GM12878 (cell line): ENCODE measurements around the gene CCDC68. TPM values are rescaled to one million over a fixed set of nuclear protein-coding genes. Genes with fewer than 3 reads are reported as not detected.
A peak's percentile ranks its signal among the peaks of the same experiment; 100 is the strongest.

Experiments
- ATAC-seq: fragments of 200-7000 bp; cut with Tn5 transposase; 3 replicates; pipeline ENCODE4 v1.9.1; 2020; ENCODE audit warnings: mild to moderate bottlenecking, moderate library complexity
- Bru-seq: library from RNA; stranded (reverse); fragments of 400-500 nt; gene quantifications from one replicate; lab custom pipeline; 2021; lab: Mats Ljungman, UMichigan
- BruChase-seq, 2 experiments: library from RNA; stranded (reverse); fragments of 400-500 nt; gene quantifications; one replicate each; lab custom pipeline; 2021; lab: Mats Ljungman, UMichigan
- BruUV-seq: library from RNA; stranded (reverse); fragments of 400-500 nt; replicated peaks from 2 replicates; lab custom pipeline; 2021; lab: Mats Ljungman, UMichigan
- CTCF ChIA-PET: fragments of 300-600 bp; sonication (Branson Sonifier 250); formaldehyde crosslinking; extraction: SDS; loops from one replicate; lab custom pipeline; 2021; ENCODE audit warnings: inconsistent platforms; lab: Yijun Ruan, JAX
- POLR2A ChIA-PET: fragments of 350-600 bp; formaldehyde crosslinking; extraction: SDS; loops from one replicate; lab custom pipeline; 2021; ENCODE audit warnings: inconsistent platforms; lab: Charles Lee
- RAD21 ChIA-PET: fragments of 300-600 bp; sonication (Branson Sonifier 250); formaldehyde crosslinking; loops from one replicate; lab custom pipeline; 2023; ENCODE audit warnings: antibody characterized with exemption; ENCODE audit not compliant: unreplicated experiment; lab: Charles Lee
- SMC1A ChIA-PET: fragments of 300-600 bp; sonication (Branson Sonifier 250); formaldehyde crosslinking; loops from one replicate; lab custom pipeline; 2023; ENCODE audit not compliant: unreplicated experiment, uncharacterized antibody; lab: Charles Lee
- DNase-seq: peaks from one replicate; pipeline ENCODE4 v3.0.0-alpha.2; 2011; ENCODE audit warnings: low read depth, low spot score
- FAIRE-seq: peaks from 3 replicates; lab custom pipeline; 2011; peaks lifted over from hg19 to GRCh38; lab: Jason Lieb, UNC
- H2AFZ ChIP-seq: 2 replicates; pipeline ENCODE4 v1.6.0; 2011; ENCODE audit warnings: low read depth, low read length, control low read depth; ENCODE audit not compliant: control insufficient read depth
- H3K27ac ChIP-seq: 2 replicates; pipeline ENCODE4 v1.5.1; 2011; ENCODE audit warnings: control low read depth; ENCODE audit not compliant: control insufficient read depth, insufficient read depth
- H3K27me3 ChIP-seq, 2 experiments: replicated peaks in 1 of 2; 2 replicates each; pipeline versions ENCODE4 v1.6.0 to v1.6.1; 2011; ENCODE audit warnings: low read length in 1 of 2; ENCODE audit not compliant: control insufficient read depth in 2 of 2, insufficient read depth in 2 of 2
- H3K36me3 ChIP-seq, 2 experiments: 2 replicates each; pipeline ENCODE4 v1.5.1; 2011; ENCODE audit warnings: low read length in 1 of 2; ENCODE audit not compliant: control insufficient read depth in 2 of 2, insufficient read depth in 2 of 2
- H3K4me1 ChIP-seq: 2 replicates; pipeline ENCODE4 v1.6.1; 2011; ENCODE audit warnings: mild to moderate bottlenecking, low read length, moderate library complexity, mixed read lengths; ENCODE audit not compliant: control insufficient read depth, insufficient read depth
- H3K4me2 ChIP-seq: 2 replicates; pipeline ENCODE4 v1.6.0; 2011; ENCODE audit warnings: control low read depth; ENCODE audit not compliant: control insufficient read depth, insufficient read depth
- H3K4me3 ChIP-seq: fragments of 200-600 bp; sonication (generic); 2 replicates; pipeline ENCODE4 v1.5.1; 2016
- H3K79me2 ChIP-seq: 2 replicates; pipeline ENCODE4 v1.6.0; 2011; ENCODE audit warnings: low read length; ENCODE audit not compliant: control insufficient read depth, insufficient read depth
- H3K9ac ChIP-seq: 2 replicates; pipeline ENCODE4 v1.8.0; 2011; ENCODE audit warnings: low read length, control low read depth, mixed read lengths; ENCODE audit not compliant: control insufficient read depth, insufficient read depth
- H3K9me3 ChIP-seq: replicated peaks from 3 replicates; pipeline ENCODE4 v1.5.1; 2011; ENCODE audit warnings: mild to moderate bottlenecking, low read length; ENCODE audit not compliant: control insufficient read depth, insufficient read depth
- H4K20me1 ChIP-seq: 2 replicates; pipeline ENCODE4 v1.6.0; 2011; ENCODE audit not compliant: control insufficient read depth, insufficient read depth
- CBFB ChIP-seq: IDR thresholded peaks from 2 replicates; pipeline ENCODE4 v1.6.1; 2016; ENCODE audit warnings: antibody characterized with exemption, low read depth
- PAX5 ChIP-seq: IDR thresholded peaks from 2 replicates; pipeline ENCODE4 v1.6.1; 2011; ENCODE audit warnings: low read depth, low read length, borderline replicate concordance
- PAX8 ChIP-seq: fragments of 450-650 bp; IDR thresholded peaks from 2 replicates; pipeline ENCODE4 v1.6.1; 2017; ENCODE audit warnings: mild to moderate bottlenecking, moderate library complexity
- WGBS: methylation state at CpG from one replicate; pipeline ENCODE4 v1.1.6; 2016; ENCODE audit warnings: low lambda C conversion rate; ENCODE audit not compliant: insufficient replicate concordance, insufficient coverage; ENCODE audit errors: missing lambda C conversion rate; 5-methylcytosine and 5-hydroxymethylcytosine counted together
- in situ Hi-C: fragments of 300-500 bp; cut with MboI; formaldehyde crosslinking; loops from 9 replicates; pipeline ENCODE4 v1.14.3; 2018; ENCODE audit warnings: mixed read lengths
- intact Hi-C: fragments of 100-400 bp; cut with micrococcal nuclease; formaldehyde crosslinking; loops from one replicate; pipeline ENCODE4 v1.14.2; 2022; ENCODE audit not compliant: unreplicated experiment
- long read RNA-seq, 2 experiments: library from polyadenylated mRNA; unstranded; transcript quantifications; one replicate each; pipeline ENCODE4 v2.0.0, GENCODE V29; 2019 to 2020
- polyA minus RNA-seq, 3 experiments: library from RNA; depleted of rRNA, polyadenylated mRNA; stranded (reverse); fragments of >200 nt; gene quantifications; 2 replicates each; pipeline ENCODE4 v1.2.3, GENCODE V29; 2011
- polyA plus RNA-seq, 11 experiments: library from polyadenylated mRNA; depleted of rRNA in 4 of 11; unstranded in 6 of 11; stranded (reverse) in 5 of 11; fragments of >200 nt; fragmentation: Nextera tagmentation in 4 of 11; fragmentation: Illumina TruSeq in 1 of 11; extraction: Ambion mirVana in 4 of 11; extraction: Trizol in 1 of 11; gene quantifications; 1 replicate in 1 of 11; 2 replicates in 10 of 11; pipeline versions ENCODE4 v1.2.1 to v1.2.3, GENCODE V29; 2011 to 2016; ENCODE audit warnings: inconsistent platforms in 2 of 11, missing spikeins in 2 of 11, low read depth in 1 of 11
- total RNA-seq, 4 experiments: library from RNA; depleted of rRNA in 3 of 4; stranded (reverse); fragments of >200 nt in 3 of 4; fragmentation: Illumina TruSeq in 1 of 4; extraction: Trizol in 1 of 4; gene quantifications; 2 replicates each; pipeline versions ENCODE4 v1.2.1 to v1.2.3, GENCODE V29; 2013 to 2021

Gene CCDC68
- 0.10 TPM in 1 of 2 replicates, not detected in the other for total RNA-seq (2013; cell fraction: nucleolus; rRNA removed)
- total RNA-seq (2014; rRNA removed): not detected in 2 replicates
- total RNA-seq (2014; rRNA removed; fragmentation: Illumina TruSeq; extraction: Trizol): not detected in 2 replicates
- total RNA-seq (2021): not detected in 2 replicates
- polyA plus RNA-seq (2011; ENCODE audit: low read depth): not detected
- 0.04 TPM in 2 replicates for polyA plus RNA-seq (2011; rRNA removed)
- polyA plus RNA-seq (2011; cell fraction: cytosol; rRNA removed): not detected in 2 replicates
- polyA plus RNA-seq (2011; cell fraction: nucleus; rRNA removed): 0.03 TPM in 1 of 2 replicates, not detected in the other
- polyA plus RNA-seq (2012): 0.03 TPM in 1 of 2 replicates, not detected in the other
- not detected in 2 replicates for polyA plus RNA-seq (2014; fragmentation: Illumina TruSeq; extraction: Trizol)
- not detected for polyA plus RNA-seq (2014; fragmentation: Nextera tagmentation; extraction: Ambion mirVana)
- polyA plus RNA-seq (2014; rRNA removed): not detected in 2 replicates
- polyA plus RNA-seq (2016; fragmentation: Nextera tagmentation; extraction: Ambion mirVana): not detected
- not detected in 2 replicates for polyA minus RNA-seq (2011; rRNA and poly(A)+ RNA removed)
- polyA minus RNA-seq (2011; cell fraction: cytosol; rRNA and poly(A)+ RNA removed): not detected in 2 replicates
- polyA minus RNA-seq (2011; cell fraction: nucleus; rRNA and poly(A)+ RNA removed): not detected in 2 replicates
- percentile 17 among the genes with signal in this experiment for Bru-seq, nascent RNA
- BruChase-seq, experiment 1, labeled RNA remaining after a 6-hour chase: percentile 10 among the genes with signal in this experiment
- BruChase-seq, experiment 2, labeled RNA remaining after a 2-hour chase: percentile 9 among the genes with signal in this experiment
- long read RNA-seq, experiment 1: 0 reads
- long read RNA-seq, experiment 2: 0 reads

DNA sequence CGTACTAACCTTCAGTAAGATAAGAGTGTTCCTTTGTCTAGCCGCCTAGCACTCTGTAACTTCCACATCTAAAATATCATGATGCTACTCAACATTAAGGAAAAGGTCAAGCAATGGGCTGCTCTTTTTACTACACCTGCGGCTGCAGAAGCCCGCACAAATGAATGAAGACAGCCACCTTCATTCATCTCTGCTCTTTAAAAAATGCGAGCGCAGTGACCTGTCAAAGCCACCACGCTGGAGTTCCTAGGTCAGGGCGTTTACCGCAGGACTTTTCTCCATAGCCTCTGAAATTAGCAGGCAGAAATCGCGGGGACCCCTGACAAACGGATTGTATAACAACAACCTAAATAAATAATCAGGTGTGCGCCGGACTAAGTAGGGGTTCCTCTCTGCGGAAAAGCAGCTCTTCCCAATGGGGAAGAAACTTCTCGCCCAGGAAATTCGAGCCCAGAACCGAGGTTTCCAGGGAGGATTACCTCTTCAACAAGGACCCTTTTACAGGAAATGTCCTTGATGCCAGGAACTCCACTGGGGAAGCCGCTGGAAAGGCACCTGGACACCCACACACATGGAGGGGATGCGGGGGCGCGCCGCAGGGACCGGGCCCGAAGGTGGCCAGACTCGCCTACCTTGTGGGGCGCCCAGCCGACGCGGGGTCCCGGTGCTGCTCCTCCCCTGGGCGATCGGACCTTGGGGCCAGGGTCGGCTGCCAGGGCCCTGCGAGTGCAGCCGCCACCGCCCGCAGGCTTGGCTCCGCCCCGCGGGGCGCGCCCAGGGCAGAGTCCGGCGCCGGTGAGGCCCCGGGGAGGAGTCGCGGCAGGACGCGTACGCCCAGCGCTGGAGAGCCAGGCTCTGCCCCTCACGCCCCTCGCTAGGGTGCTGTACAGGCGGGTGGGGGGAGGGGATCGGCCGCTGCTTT, at the start of gene CCDC68:
CCDC68 (minus strand) TSS at position 758 of the 922 bp plus-strand sequence. CDS start 16,670 bp downstream, outside the sequence.
- ChIA-PET CTCF (interaction anchor here (1.5 kb wide), 1 partner anchor 24 kb away, joined by 5 read pairs; no protein-coding TSS in a partner anchor), POLR2A (no interaction called here), RAD21 (no interaction called here), SMC1A (interaction anchor here (1.2 kb wide), 1 partner anchor 13 kb away, joined by 3 read pairs; no protein-coding TSS in a partner anchor)
- Histone ChIP-seq H3K9me3 (no peaks in the 10 kb centered on the region), H3K27ac (no peak within 1 kb of the TSS), H4K20me1 (no peaks in the 10 kb centered on the region), H2AFZ (no peak within 1 kb of the TSS), H3K4me3 (no peak within 1 kb of the TSS), H3K79me2 (no peaks in the 10 kb centered on the region), H3K9ac (no peak within 1 kb of the TSS), H3K4me1 (no peaks in the 10 kb centered on the region), H3K36me3 (no peaks in the 10 kb centered on the region), H3K27me3 (peaks cover 3 to 10% of the 10 kb centered on the region in 2 experiments), H3K4me2 (no peak within 1 kb of the TSS; the same call in 1 of the 2 replicates)
- BruUV-seq: no TSS peak
- FAIRE-seq: no peak
- peak; percentile 57 for ATAC-seq
- DNase-seq: no peak
- WGBS: 59% methylated on average over 55 of the region's 58 CpGs
- in situ Hi-C loops: no loop called here
- TF ChIP-seq CBFB (no peak), PAX8 (no peak), PAX5 (no peak)
- intact Hi-C loops: no loop called here
